H9 (cell line): ENCODE measurements around the gene AGBL3. TPM values are rescaled to one million over a fixed set of nuclear protein-coding genes. Genes with fewer than 3 reads are reported as not detected.

Experiments used
- DNase-seq: peaks from one replicate; pipeline ENCODE4 v3.0.0-alpha.2; 2017
- H2AFZ ChIP-seq: one replicate; pipeline ENCODE4 v1.6.1; 2013; ENCODE audit warnings: mild to moderate bottlenecking, low read length, control low read depth, moderate library complexity
- H2AK5ac ChIP-seq: 2 replicates; pipeline ENCODE4 v1.6.1; 2013; ENCODE audit warnings: low read length, control low read depth, mixed read lengths; ENCODE audit not compliant: insufficient read length
- H2BK120ac ChIP-seq: one replicate; pipeline ENCODE4 v1.6.1; 2013; ENCODE audit warnings: low read depth, mild to moderate bottlenecking, low read length, control low read depth, inconsistent platforms; ENCODE audit not compliant: poor library complexity, severe bottlenecking
- H2BK12ac ChIP-seq: 2 replicates; pipeline ENCODE4 v1.6.1; 2013; ENCODE audit warnings: low read length, control low read depth, mixed read lengths, low read depth; ENCODE audit not compliant: insufficient read length
- H2BK15ac ChIP-seq: 2 replicates; pipeline ENCODE4 v1.6.1; 2013; ENCODE audit warnings: low read depth, low read length, control low read depth
- H2BK20ac ChIP-seq: one replicate; pipeline ENCODE4 v1.6.1; 2013; ENCODE audit warnings: low read depth, mild to moderate bottlenecking, low read length, control low read depth, inconsistent platforms; ENCODE audit not compliant: poor library complexity, severe bottlenecking
- H2BK5ac ChIP-seq: 2 replicates; pipeline ENCODE4 v1.6.1; 2013; ENCODE audit warnings: low read length, control low read depth, mixed read lengths; ENCODE audit not compliant: insufficient read length
- H3K14ac ChIP-seq: 2 replicates; pipeline ENCODE4 v1.6.1; 2013; ENCODE audit warnings: low read length, control low read depth; ENCODE audit not compliant: insufficient read depth
- H3K18ac ChIP-seq: 2 replicates; pipeline ENCODE4 v1.6.1; 2013; ENCODE audit warnings: low read depth, mild to moderate bottlenecking, mixed read lengths, low read length, control low read depth; ENCODE audit not compliant: insufficient read length
- H3K23ac ChIP-seq: 2 replicates; pipeline ENCODE4 v1.6.1; 2013; ENCODE audit warnings: low read length, control low read depth, mixed read lengths, low read depth; ENCODE audit not compliant: insufficient read length
- H3K23me2 ChIP-seq: 2 replicates; pipeline ENCODE4 v1.6.1; 2013; ENCODE audit warnings: low read depth, mild to moderate bottlenecking, mixed read lengths, low read length, control low read depth; ENCODE audit not compliant: insufficient read length, poor library complexity, severe bottlenecking
- H3K27ac ChIP-seq: 2 replicates; pipeline ENCODE4 v1.5.1; 2013; ENCODE audit warnings: low read length, control low read depth, mixed read lengths, low read depth; ENCODE audit not compliant: insufficient read length
- H3K27me3 ChIP-seq: 2 replicates; pipeline ENCODE4 v1.6.1; 2013; ENCODE audit warnings: low read length, control low read depth, inconsistent platforms; ENCODE audit not compliant: insufficient read depth
- H3K4ac ChIP-seq: 2 replicates; pipeline ENCODE4 v1.6.1; 2013; ENCODE audit warnings: low read depth, mild to moderate bottlenecking, control low read depth, inconsistent platforms, low read length, moderate library complexity
- H3K4me1 ChIP-seq: 2 replicates; pipeline ENCODE4 v1.6.1; 2013; ENCODE audit warnings: low read length, control low read depth, inconsistent platforms; ENCODE audit not compliant: insufficient read depth
- H3K4me2 ChIP-seq: 2 replicates; pipeline ENCODE4 v1.6.1; 2013; ENCODE audit warnings: low read length, control low read depth, mixed read lengths; ENCODE audit not compliant: insufficient read length, insufficient read depth
- H3K56ac ChIP-seq: 2 replicates; pipeline ENCODE4 v1.6.1; 2013; ENCODE audit warnings: low read depth, mild to moderate bottlenecking, mixed read lengths, low read length, control low read depth; ENCODE audit not compliant: insufficient read length
- H3K79me1 ChIP-seq: 2 replicates; pipeline ENCODE4 v1.6.1; 2013; ENCODE audit warnings: low read depth, mild to moderate bottlenecking, moderate library complexity, low read length, control low read depth, inconsistent platforms; ENCODE audit not compliant: insufficient read depth, poor library complexity, severe bottlenecking
- H3K79me2 ChIP-seq: 2 replicates; pipeline ENCODE4 v1.6.1; 2013; ENCODE audit warnings: low read length, control low read depth, inconsistent platforms; ENCODE audit not compliant: insufficient read depth
- H3K9ac ChIP-seq: 2 replicates; pipeline ENCODE4 v1.6.1; 2013; ENCODE audit warnings: low read length, control low read depth, mixed read lengths; ENCODE audit not compliant: insufficient read length; ENCODE audit errors: extremely low read depth
- H3K9me3 ChIP-seq: one replicate; pipeline ENCODE4 v1.6.1; 2013; ENCODE audit warnings: low read depth, low read length, inconsistent platforms; ENCODE audit not compliant: control insufficient read depth
- H3T11ph ChIP-seq: one replicate; pipeline ENCODE4 v1.6.1; 2013; ENCODE audit warnings: mild to moderate bottlenecking, low read length, control low read depth, inconsistent platforms
- H4K20me1 ChIP-seq: one replicate; pipeline ENCODE4 v1.6.1; 2013; ENCODE audit not compliant: control insufficient read depth, insufficient read length, insufficient read depth
- H4K5ac ChIP-seq: 2 replicates; pipeline ENCODE4 v1.6.1; 2013; ENCODE audit warnings: low read depth, mild to moderate bottlenecking, mixed read lengths, low read length, control low read depth; ENCODE audit not compliant: insufficient read length
- H4K8ac ChIP-seq: replicated peaks from 2 replicates; pipeline ENCODE4 v1.6.1; 2013; ENCODE audit warnings: low read length, control low read depth, mixed read lengths, low read depth; ENCODE audit not compliant: insufficient read length
- H4K91ac ChIP-seq: 2 replicates; pipeline ENCODE4 v1.6.1; 2013; ENCODE audit warnings: low read depth, mild to moderate bottlenecking, moderate library complexity, mixed read lengths, low read length, control low read depth; ENCODE audit not compliant: insufficient read length
- H3K27ac Mint-ChIP-seq, 3 experiments: 2 replicates in 2 of 3; 3 replicates in 1 of 3; pipeline ENCODE4 v1.8.0; 2020 to 2021; ENCODE audit warnings: mixed read lengths in 3 of 3, mild to moderate bottlenecking in 1 of 3, moderate library complexity in 1 of 3
- H3K27me3 Mint-ChIP-seq: 2 replicates; pipeline ENCODE4 v1.8.0; 2021; ENCODE audit warnings: low read depth, mild to moderate bottlenecking, moderate library complexity, mixed read lengths
- H3K36me3 Mint-ChIP-seq, 3 experiments: 2 replicates in 2 of 3; 3 replicates in 1 of 3; pipeline ENCODE4 v1.8.0; 2020 to 2021; ENCODE audit warnings: low read depth in 3 of 3, mixed read lengths in 3 of 3; ENCODE audit not compliant: insufficient read depth in 1 of 3
- H3K4me1 Mint-ChIP-seq, 2 experiments: 2 replicates each; pipeline ENCODE4 v1.8.0; 2020; ENCODE audit warnings: mixed read lengths in 2 of 2
- H3K4me3 Mint-ChIP-seq, 2 experiments: 2 replicates in 1 of 2; 3 replicates in 1 of 2; pipeline ENCODE4 v1.8.0; 2020 to 2021; ENCODE audit warnings: mild to moderate bottlenecking in 2 of 2, mixed read lengths in 2 of 2, moderate library complexity in 1 of 2
- H3K9me3 Mint-ChIP-seq, 2 experiments: 2 replicates in 1 of 2; 3 replicates in 1 of 2; pipeline ENCODE4 v1.8.0; 2020; ENCODE audit warnings: mild to moderate bottlenecking in 2 of 2, mixed read lengths in 2 of 2, moderate library complexity in 1 of 2
- WGBS: extraction: QIAGEN DNeasy Blood & Tissue Kit; methylation state at CpG from one replicate; pipeline ENCODE4 v1.1.7; 2013; ENCODE audit warnings: missing lambda C conversion rate, low lambda C conversion rate, mixed read lengths; ENCODE audit not compliant: insufficient read length; ENCODE audit errors: extremely low coverage; 5-methylcytosine and 5-hydroxymethylcytosine counted together
- total RNA-seq: library from RNA; stranded (reverse); gene quantifications from 2 replicates; pipeline ENCODE4 v1.2.1, GENCODE V29; 2021
- TF ChIP-seq, protein P1 (sequence below): fragments of 200-600 bp; sonication (generic); conservative IDR thresholded peaks from 3 replicates; pipeline ENCODE4 v1.8.0; 2021; ENCODE audit warnings: antibody characterized with exemption, mild to moderate bottlenecking

Gene AGBL3
- total RNA-seq, 1 experiment from 2014 or later = 2.4 TPM

DNA sequence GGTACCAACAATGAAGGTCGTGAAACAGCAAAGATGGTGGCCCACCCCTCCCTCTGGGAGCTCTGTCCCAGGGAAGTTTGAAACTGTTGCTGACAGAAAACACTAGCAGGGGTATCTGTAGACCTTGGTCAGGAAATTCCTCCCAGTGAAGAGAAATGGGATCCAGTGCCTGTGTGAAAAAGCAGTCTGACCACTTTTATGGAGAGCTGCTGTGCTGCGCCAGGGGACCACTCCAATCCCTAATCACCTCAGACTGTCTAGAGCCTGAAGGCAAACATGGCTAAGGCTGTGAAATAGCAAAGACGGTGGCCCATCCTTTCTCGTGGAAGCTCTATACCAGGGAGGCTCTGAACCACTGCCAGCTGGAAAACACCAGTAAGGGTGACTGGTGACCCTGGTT, 123.3 kb downstream of the AGBL3 start:
- no peak overlapping the region for H3K4ac ChIP-seq
- no peak overlapping the region for H4K5ac ChIP-seq
- no peaks in the 10 kb centered on the region for H3K9me3 ChIP-seq
- H3K36me3 Mint-ChIP-seq = no peaks in the 10 kb centered on the region; a peak in 1 of 7 replicates
- no peak overlapping the region for H2BK12ac ChIP-seq
- H3K27ac Mint-ChIP-seq = no peak overlapping the region
- H2BK5ac ChIP-seq = no peak overlapping the region
- no peak overlapping the region for H2AK5ac ChIP-seq
- no peak overlapping the region for H2BK120ac ChIP-seq
- H4K91ac ChIP-seq = no peak overlapping the region
- H3K4me2 ChIP-seq = no peak overlapping the region
- no peak overlapping the region for H3K9ac ChIP-seq
- no peak overlapping the region for H2AFZ ChIP-seq
- H3K27me3 Mint-ChIP-seq = no peaks in the 10 kb centered on the region
- no peaks in the 10 kb centered on the region for H3K79me1 ChIP-seq
- H4K8ac ChIP-seq = no peak overlapping the region
- H3K27ac ChIP-seq = no peak overlapping the region
- no peak overlapping the region for H2BK20ac ChIP-seq
- no peaks in the 10 kb centered on the region for H4K20me1 ChIP-seq
- H3K4me3 Mint-ChIP-seq = no peak overlapping the region
- TF ChIP-seq, protein P1, sequence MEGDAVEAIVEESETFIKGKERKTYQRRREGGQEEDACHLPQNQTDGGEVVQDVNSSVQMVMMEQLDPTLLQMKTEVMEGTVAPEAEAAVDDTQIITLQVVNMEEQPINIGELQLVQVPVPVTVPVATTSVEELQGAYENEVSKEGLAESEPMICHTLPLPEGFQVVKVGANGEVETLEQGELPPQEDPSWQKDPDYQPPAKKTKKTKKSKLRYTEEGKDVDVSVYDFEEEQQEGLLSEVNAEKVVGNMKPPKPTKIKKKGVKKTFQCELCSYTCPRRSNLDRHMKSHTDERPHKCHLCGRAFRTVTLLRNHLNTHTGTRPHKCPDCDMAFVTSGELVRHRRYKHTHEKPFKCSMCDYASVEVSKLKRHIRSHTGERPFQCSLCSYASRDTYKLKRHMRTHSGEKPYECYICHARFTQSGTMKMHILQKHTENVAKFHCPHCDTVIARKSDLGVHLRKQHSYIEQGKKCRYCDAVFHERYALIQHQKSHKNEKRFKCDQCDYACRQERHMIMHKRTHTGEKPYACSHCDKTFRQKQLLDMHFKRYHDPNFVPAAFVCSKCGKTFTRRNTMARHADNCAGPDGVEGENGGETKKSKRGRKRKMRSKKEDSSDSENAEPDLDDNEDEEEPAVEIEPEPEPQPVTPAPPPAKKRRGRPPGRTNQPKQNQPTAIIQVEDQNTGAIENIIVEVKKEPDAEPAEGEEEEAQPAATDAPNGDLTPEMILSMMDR = no peak
- H3K23ac ChIP-seq = no peak overlapping the region
- H3K4me1 Mint-ChIP-seq = no peaks in the 10 kb centered on the region
- no peak for DNase-seq
- no peaks in the 10 kb centered on the region for H3K23me2 ChIP-seq
- H3T11ph ChIP-seq = no peak overlapping the region
- no peak overlapping the region for H3K14ac ChIP-seq
- H3K27me3 ChIP-seq = no peaks in the 10 kb centered on the region
- no peak overlapping the region for H3K56ac ChIP-seq
- H3K4me1 ChIP-seq = no peaks in the 10 kb centered on the region
- H3K79me2 ChIP-seq = no peaks in the 10 kb centered on the region
- no CpG with 5 or more reads among the region's 4 CpGs for WGBS
- no peak overlapping the region for H2BK15ac ChIP-seq
- no peaks in the 10 kb centered on the region; a peak in 1 of 5 replicates for H3K9me3 Mint-ChIP-seq
- H3K18ac ChIP-seq = no peak overlapping the region
